HCT116 (cell line): ENCODE data around the gene TMEM258.

Source experiments
- CTCF ChIP-seq, 3 experiments: fragments of 200-600 bp in 1 of 3; sonication (generic) in 1 of 3; IDR thresholded peaks in 2 of 3; conservative IDR thresholded peaks in 1 of 3; 2 replicates each; pipeline ENCODE4 v1.5.1; 2012 to 2017; ENCODE audit warnings: low read depth in 2 of 3, low read length in 2 of 3, antibody characterized with exemption in 1 of 3, borderline replicate concordance in 1 of 3, control low read depth in 1 of 3, mild to moderate bottlenecking in 1 of 3, mixed read lengths in 1 of 3, mixed run types in 1 of 3, moderate library complexity in 1 of 3; ENCODE audit not compliant: insufficient read depth in 1 of 3
- EGR1 ChIP-seq: IDR thresholded peaks from 2 replicates; pipeline ENCODE4 v1.6.1; 2012; ENCODE audit warnings: low read depth
- ELF1 ChIP-seq: IDR thresholded peaks from 2 replicates; pipeline ENCODE4 v1.6.1; 2012; ENCODE audit warnings: low read depth, borderline replicate concordance
- EZH2 ChIP-seq: fragments of 200-600 bp; sonication (generic); IDR thresholded peaks from 2 replicates; pipeline ENCODE4 v1.6.1; 2017; ENCODE audit warnings: antibody characterized with exemption, mixed run types
- EZH2phosphoT487 ChIP-seq: fragments of 200-600 bp; IDR thresholded peaks from 2 replicates; pipeline ENCODE4 v1.6.1; 2018; ENCODE audit warnings: antibody characterized with exemption, borderline replicate concordance
- JUND ChIP-seq: IDR thresholded peaks from 2 replicates; pipeline ENCODE4 v1.6.1; 2012
- POLR2A ChIP-seq: IDR thresholded peaks from 2 replicates; pipeline ENCODE4 v1.7.0; 2011; ENCODE audit warnings: borderline replicate concordance; ENCODE audit not compliant: insufficient read depth, insufficient read length; ENCODE audit errors: extremely low read depth
- POLR2AphosphoS5 ChIP-seq: IDR thresholded peaks from 2 replicates; pipeline ENCODE4 v1.6.1; 2011; ENCODE audit warnings: mild to moderate bottlenecking, low read depth, low read length, moderate library complexity
- RAD21 ChIP-seq: IDR thresholded peaks from 2 replicates; pipeline ENCODE4 v1.6.1; 2012; ENCODE audit warnings: low read depth, mild to moderate bottlenecking
- SP1 ChIP-seq: IDR thresholded peaks from 2 replicates; pipeline ENCODE4 v1.6.1; 2012; ENCODE audit warnings: low read depth
- ZFX ChIP-seq: fragments of 450-650 bp; IDR thresholded peaks from 2 replicates; pipeline ENCODE4 v1.6.1; 2017
- TF ChIP-seq, protein P1 (sequence below): IDR thresholded peaks from 2 replicates; pipeline ENCODE4 v1.6.1; 2012; ENCODE audit warnings: low read depth
- TF ChIP-seq, protein P2 (sequence below): IDR thresholded peaks from 2 replicates; pipeline ENCODE4 v1.6.1; 2012

DNA sequence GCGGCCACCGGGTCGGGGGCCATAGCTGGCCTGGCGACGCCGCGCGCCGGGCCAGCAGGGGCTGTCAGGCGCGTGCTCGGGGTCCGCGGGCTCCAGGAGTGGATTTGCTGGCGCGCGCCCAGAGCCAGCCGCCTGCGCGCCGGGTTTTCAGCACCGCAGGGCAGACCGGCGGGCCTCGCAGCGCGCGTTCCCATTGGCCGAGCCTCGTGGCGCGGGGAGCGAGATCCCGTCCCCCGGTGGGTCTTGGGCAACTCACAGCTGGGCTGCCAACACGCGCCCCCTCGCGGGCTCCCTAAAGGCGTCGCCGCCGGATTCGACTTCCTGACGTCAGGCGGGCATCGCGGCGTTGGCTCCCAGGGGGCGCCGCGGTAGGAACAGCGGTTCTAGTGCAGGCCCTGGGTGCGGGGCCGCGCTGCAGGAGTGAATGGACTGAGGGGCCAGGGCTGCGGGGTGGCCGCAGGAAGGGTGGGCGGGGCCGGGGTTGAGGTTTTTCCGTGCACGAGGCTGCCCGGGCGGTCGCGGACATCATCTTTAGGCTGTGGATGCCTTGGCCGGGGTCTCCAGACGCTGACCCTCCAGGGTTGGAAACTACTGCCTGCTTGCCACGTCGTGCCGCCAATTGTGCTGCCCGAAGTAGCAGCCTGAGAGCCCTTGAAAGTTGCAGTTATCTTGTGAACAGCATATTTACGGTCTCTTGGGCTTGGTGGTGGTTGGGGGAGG lies 24.5 kb upstream of the TMEM258 start, which contains the start of gene FADS1:
- TF ChIP-seq CTCF (IDR thresholded peaks at IDR 0.05 in 2 of 3, conservative IDR thresholded peaks at IDR 0.05 in 1 of 3; ENCODE audit: borderline replicate concordance in 1 of 3, insufficient read depth in 1 of 3, low read depth in 2 of 3, low read length in 2 of 3) (peak in 2 of 3 experiments; percentile 41 to 64; a peak in 3 of 6 replicates), EZH2 (no peak), RAD21 (no peak), ELF1 (no peak), SP1 (no peak), EZH2phosphoT487 (no peak), POLR2AphosphoS5 (peak; percentile 80), ZFX (peak; percentile 35; the same call in 1 of the 2 replicates), JUND (no peak), POLR2A (peak; percentile 68), EGR1 (no peak)
- TF ChIP-seq, protein P1, sequence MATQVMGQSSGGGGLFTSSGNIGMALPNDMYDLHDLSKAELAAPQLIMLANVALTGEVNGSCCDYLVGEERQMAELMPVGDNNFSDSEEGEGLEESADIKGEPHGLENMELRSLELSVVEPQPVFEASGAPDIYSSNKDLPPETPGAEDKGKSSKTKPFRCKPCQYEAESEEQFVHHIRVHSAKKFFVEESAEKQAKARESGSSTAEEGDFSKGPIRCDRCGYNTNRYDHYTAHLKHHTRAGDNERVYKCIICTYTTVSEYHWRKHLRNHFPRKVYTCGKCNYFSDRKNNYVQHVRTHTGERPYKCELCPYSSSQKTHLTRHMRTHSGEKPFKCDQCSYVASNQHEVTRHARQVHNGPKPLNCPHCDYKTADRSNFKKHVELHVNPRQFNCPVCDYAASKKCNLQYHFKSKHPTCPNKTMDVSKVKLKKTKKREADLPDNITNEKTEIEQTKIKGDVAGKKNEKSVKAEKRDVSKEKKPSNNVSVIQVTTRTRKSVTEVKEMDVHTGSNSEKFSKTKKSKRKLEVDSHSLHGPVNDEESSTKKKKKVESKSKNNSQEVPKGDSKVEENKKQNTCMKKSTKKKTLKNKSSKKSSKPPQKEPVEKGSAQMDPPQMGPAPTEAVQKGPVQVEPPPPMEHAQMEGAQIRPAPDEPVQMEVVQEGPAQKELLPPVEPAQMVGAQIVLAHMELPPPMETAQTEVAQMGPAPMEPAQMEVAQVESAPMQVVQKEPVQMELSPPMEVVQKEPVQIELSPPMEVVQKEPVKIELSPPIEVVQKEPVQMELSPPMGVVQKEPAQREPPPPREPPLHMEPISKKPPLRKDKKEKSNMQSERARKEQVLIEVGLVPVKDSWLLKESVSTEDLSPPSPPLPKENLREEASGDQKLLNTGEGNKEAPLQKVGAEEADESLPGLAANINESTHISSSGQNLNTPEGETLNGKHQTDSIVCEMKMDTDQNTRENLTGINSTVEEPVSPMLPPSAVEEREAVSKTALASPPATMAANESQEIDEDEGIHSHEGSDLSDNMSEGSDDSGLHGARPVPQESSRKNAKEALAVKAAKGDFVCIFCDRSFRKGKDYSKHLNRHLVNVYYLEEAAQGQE: no peak
- TF ChIP-seq, protein P2, sequence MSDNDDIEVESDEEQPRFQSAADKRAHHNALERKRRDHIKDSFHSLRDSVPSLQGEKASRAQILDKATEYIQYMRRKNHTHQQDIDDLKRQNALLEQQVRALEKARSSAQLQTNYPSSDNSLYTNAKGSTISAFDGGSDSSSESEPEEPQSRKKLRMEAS: no peak
